RWPE2 (cell line): ENCODE data around the gene TBC1D10B.

Experiments
- ATAC-seq: fragments of 200-7000 bp; cut with Tn5 transposase; 3 replicates; pipeline ENCODE4 v1.9.1; 2021; ENCODE audit warnings: low read depth
- DNase-seq: peaks from one replicate; pipeline ENCODE4 v3.0.0-alpha.2; 2020; ENCODE audit warnings: low spot score
- H3K27ac ChIP-seq: fragments of 450-650 bp; 2 replicates; pipeline ENCODE4 v1.5.1; 2017; ENCODE audit warnings: mild to moderate bottlenecking; ENCODE audit not compliant: poor library complexity, severe bottlenecking
- H3K27me3 ChIP-seq: fragments of 250-450 bp; sonication (Bioruptor Pico); 2 replicates; pipeline ENCODE4 v1.5.1; 2021; ENCODE audit warnings: mild to moderate bottlenecking, moderate library complexity; ENCODE audit not compliant: insufficient read depth, poor library complexity, severe bottlenecking
- H3K36me3 ChIP-seq: fragments of 250-450 bp; sonication (Bioruptor Pico); 2 replicates; pipeline ENCODE4 v1.5.1; 2020; ENCODE audit warnings: low read depth, mild to moderate bottlenecking, moderate library complexity
- H3K4me1 ChIP-seq: fragments of 250-450 bp; sonication (Bioruptor Pico); 2 replicates; pipeline ENCODE4 v1.5.1; 2021; ENCODE audit warnings: mild to moderate bottlenecking, moderate library complexity; ENCODE audit not compliant: insufficient read depth, poor library complexity, severe bottlenecking
- H3K4me3 ChIP-seq: fragments of 250-450 bp; sonication (Bioruptor Pico); 2 replicates; pipeline ENCODE4 v1.5.1; 2021; ENCODE audit warnings: mild to moderate bottlenecking, moderate library complexity; ENCODE audit not compliant: severe bottlenecking
- H3K9me3 ChIP-seq: fragments of 250-450 bp; sonication (Bioruptor Pico); 2 replicates; pipeline ENCODE4 v1.5.1; 2021; ENCODE audit warnings: mild to moderate bottlenecking, moderate library complexity; ENCODE audit not compliant: severe bottlenecking
- TF ChIP-seq, protein P1 (sequence below): fragments of 450-650 bp; IDR thresholded peaks from one replicate; pipeline ENCODE4 v1.5.1; 2017; ENCODE audit warnings: mild to moderate bottlenecking, moderate library complexity; ENCODE audit not compliant: poor library complexity, severe bottlenecking

Gene TBC1D10B

DNA sequence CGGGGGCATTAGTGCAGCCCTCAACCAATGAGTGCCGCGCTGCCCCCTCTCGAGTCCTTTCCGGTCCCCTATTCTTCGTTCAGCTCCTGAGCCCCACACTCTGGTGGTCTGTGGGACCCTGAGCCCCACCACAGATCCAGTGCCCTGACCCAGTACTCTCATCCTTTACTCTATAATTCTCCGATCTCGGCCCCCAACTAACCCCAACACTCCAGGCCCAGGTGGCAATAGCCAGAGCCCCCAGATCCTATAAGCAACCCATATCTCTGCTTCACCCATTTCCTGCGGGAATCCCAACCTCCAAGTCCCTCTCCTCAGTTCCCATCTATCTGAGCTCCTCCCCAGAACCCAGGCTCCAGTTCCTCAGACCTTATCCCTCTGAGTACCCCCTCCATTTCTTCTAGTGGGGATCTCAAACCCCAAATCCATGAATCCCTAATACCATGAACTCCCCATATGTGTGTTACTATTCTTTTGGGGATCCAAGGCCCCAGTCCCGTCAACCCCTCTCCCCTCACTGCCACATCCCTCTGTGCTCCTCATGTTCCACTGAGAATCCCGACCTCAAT, 1.0 kb upstream of the TBC1D10B start:
- Histone ChIP-seq H3K27me3 (no peaks in the 10 kb centered on the region), H3K27ac (peak overlapping the region; percentile 6), H3K36me3 (peaks cover 17% of the 10 kb centered on the region), H3K9me3 (no peaks in the 10 kb centered on the region), H3K4me3 (peak overlapping the region; percentile 35), H3K4me1 (no peaks in the 10 kb centered on the region)
- no peak for ATAC-seq
- TF ChIP-seq, protein P1, sequence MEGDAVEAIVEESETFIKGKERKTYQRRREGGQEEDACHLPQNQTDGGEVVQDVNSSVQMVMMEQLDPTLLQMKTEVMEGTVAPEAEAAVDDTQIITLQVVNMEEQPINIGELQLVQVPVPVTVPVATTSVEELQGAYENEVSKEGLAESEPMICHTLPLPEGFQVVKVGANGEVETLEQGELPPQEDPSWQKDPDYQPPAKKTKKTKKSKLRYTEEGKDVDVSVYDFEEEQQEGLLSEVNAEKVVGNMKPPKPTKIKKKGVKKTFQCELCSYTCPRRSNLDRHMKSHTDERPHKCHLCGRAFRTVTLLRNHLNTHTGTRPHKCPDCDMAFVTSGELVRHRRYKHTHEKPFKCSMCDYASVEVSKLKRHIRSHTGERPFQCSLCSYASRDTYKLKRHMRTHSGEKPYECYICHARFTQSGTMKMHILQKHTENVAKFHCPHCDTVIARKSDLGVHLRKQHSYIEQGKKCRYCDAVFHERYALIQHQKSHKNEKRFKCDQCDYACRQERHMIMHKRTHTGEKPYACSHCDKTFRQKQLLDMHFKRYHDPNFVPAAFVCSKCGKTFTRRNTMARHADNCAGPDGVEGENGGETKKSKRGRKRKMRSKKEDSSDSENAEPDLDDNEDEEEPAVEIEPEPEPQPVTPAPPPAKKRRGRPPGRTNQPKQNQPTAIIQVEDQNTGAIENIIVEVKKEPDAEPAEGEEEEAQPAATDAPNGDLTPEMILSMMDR = no peak
- no peak for DNase-seq

DNA sequence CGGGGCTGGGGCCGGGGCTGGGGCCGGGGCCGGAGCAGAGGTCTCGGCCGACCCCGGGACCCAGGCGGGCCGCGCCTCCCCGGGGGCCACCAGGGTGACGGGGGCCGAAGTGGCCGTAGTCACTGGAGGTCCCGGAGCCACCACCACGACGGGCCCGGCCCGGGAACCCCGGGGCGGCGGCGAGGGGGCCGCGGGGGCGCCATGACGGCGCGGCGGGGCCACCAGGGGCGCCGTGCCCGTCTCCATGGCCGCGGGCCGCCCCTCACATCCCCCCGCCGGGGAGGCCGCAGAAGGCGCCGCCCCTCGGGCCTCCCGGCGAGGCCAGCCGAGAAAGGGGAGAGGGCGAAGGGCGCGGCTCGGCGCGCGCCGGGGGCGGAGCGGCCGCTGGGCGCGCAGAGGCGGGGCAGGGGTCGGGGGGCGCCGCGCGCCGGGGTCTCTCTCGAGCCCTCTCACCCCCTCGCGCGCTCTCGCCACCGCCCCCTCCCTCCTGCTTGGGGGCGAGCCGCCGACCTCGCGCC, 297 bp downstream of the TBC1D10B start:
- TF ChIP-seq, protein P1 = peak; percentile 19
- Histone ChIP-seq H3K9me3 (no peaks in the 10 kb centered on the region), H3K27me3 (no peaks in the 10 kb centered on the region), H3K4me1 (no peaks in the 10 kb centered on the region), H3K4me3 (peak overlapping the region; percentile 92), H3K27ac (peak overlapping the region; percentile 70), H3K36me3 (peaks cover 29% of the 10 kb centered on the region)
- ATAC-seq (no peak), DNase-seq (no peak)

DNA sequence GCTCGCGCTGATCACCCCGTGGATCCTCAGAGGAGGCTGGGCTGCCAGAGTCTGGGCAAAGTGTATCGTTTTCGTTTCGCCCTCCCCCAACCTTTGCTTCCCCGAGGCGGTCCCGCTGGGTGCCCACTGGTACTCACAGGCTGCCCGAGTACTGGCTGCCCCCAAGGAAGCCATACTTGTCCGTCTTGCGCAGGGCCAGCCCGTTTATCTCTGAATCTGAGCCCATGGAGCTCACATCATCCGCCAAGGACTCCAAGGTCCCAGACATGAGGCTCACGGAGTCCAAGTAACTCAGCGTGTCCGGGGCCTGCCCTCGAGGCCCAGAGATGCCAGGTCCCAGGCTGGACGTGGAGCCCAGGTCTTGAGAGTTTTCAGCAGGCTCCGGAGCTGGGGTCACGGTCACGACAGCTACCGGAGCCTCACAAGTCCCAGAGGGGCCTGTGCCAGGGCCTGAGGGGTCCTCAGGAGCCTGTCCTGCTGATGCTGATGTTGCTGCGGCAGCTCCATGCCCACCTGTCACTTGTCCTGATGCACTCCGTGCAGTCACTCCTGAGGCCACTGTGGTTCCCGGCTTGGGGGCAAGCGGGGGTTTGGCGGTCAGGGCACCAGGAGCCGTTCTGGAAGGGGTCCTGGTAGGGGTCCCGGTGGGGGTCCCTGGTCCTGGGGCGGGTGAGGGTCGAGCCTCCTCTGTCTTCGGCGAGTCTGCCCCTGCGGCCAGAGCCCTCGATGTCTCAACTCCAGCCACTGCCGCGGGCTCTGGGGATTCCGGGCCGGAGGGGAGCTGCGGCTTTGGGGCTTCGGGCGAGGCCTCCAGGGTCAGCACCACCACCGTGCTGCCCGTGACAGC, 980 bp downstream of the TBC1D10B start:
- Histone ChIP-seq H3K27ac (peak overlapping the region; percentile 70), H3K27me3 (no peaks in the 10 kb centered on the region), H3K4me3 (peak overlapping the region; percentile 92), H3K36me3 (peaks cover 35% of the 10 kb centered on the region), H3K9me3 (no peaks in the 10 kb centered on the region), H3K4me1 (no peaks in the 10 kb centered on the region)
- ATAC-seq = no peak
- no peak for DNase-seq
- TF ChIP-seq, protein P1 = no peak

DNA sequence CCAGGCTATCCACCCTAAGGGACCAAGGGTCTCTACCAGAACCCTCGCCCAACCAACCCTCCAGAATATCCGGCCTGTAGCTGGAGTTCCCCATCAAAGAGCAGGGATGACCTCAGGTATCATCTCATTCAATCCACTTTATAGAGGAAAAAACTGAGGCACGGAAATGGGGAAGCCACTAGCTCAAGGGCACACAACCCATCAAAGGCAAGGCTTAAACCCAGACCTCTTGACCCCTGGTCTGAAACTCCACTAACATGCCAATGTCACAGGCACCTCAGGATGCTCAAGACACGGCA, 1.6 kb downstream of the TBC1D10B start:
- Histone ChIP-seq H3K4me1 (no peaks in the 10 kb centered on the region), H3K27ac (peak overlapping the region; percentile 70)
- no peak for DNase-seq

More for the DNA sequence above, 1.6 kb downstream of the TBC1D10B start:
- Histone ChIP-seq H3K4me3 (peak overlapping the region; percentile 92), H3K36me3 (peaks cover 41% of the 10 kb centered on the region), H3K27me3 (no peaks in the 10 kb centered on the region), H3K9me3 (no peaks in the 10 kb centered on the region)
- TF ChIP-seq, protein P1 = no peak
- ATAC-seq = no peak
